NCI-H146 treated with DMSO at 0.1 percent for 48 hours (cell line): Measurements from ENCODE around the gene TARDBP.
"Not testable (repeated sequence)": the region's sequence is repeated elsewhere in the genome, so short reads cannot be mapped to it uniquely, and the experiment has no call there.

Source experiments
- DNase-seq: peaks from one replicate; lab custom pipeline; 2025; ENCODE audit not compliant: unreplicated experiment; lab: John Stamatoyannopoulos, UW

TARDBP gene

DNA sequence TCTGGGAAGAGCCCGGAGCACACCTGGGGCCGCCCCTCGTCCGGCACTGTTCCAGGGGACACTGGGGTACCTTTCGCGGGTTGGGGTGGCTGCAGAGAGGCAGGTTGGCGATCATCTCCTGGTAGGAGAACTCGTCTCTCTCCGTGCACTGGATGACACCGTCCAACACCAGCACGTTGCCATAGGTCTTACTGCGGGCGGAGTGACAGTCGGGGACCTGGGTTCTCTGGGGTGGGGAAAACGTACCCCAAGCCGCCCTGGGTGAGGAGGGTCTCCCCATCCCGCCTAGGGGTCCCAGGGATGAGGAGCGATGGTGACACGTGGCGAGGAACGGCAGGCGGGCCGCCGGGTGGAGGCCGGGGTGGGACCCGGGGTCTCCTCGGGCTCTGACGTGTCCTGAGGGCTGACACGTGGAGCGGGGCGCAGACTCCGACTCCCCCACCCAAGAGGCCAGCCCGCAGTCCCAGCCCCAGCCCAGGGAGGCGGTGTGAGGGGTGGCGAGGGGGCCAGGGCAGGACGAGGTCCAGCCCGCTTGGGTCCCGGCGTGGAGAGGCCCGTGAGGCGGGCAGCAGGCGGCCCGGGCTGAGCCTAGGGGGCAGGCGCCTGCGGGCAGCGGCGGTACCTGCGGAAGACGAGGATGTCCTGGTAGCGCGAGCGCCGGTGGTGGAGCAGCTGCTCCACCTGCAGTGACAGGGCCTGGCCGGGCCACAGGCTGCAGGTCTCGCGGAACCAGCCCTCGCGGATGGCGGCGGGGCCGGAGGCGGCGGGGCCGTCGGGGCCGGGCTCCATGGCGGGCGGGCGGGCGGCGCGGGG, 46.9 kb downstream of the TARDBP start:
- no peak for DNase-seq

DNA sequence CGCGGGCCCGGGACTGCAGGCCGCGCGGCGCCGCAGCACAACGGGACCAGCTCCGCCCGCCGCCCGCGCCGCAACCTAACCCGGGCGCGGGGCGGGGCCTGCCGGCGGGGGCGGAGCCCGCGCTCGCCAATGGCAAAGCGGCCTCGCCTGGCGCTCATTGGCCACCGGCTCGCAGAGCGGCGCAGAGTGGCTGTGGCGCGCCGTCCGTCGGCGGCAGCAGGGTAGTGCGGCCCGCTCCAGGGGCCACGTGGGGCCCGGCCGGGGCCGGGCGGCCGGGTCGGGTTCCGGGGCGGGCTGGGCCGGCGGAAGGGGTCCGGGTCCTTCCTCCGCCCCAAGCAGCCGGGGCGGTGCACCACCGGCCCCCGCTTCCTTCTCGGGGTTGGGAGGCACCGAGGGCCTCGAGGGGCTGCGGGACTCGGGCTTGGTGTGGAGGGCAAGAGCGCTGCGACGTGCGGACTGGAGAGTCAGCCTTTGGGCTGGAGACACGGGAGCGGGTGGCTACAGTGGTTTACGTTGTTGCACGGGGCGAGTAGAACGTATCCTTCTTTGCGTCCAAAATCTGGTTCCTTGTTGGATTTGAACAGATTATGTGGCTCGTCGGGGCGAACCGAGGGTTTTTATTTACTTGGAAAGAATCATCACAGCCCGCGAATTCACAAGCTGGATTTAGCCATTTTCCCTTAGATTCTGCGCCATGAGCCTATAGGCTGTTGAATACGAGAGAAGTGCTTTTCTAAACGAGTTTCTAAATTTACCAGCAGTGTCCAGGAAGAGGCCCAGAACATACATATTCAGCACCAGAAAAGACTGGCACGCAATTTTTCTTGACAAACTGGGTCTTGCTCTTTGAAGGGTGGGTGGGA, 47.7 kb downstream of the TARDBP start, which contains the start of gene SRM:
Gene SRM, minus strand, starts transcription at position 51 of the 863 bp plus-strand sequence. CDS start 75 bp downstream, outside the sequence.
- peak; percentile 21 for DNase-seq

DNA sequence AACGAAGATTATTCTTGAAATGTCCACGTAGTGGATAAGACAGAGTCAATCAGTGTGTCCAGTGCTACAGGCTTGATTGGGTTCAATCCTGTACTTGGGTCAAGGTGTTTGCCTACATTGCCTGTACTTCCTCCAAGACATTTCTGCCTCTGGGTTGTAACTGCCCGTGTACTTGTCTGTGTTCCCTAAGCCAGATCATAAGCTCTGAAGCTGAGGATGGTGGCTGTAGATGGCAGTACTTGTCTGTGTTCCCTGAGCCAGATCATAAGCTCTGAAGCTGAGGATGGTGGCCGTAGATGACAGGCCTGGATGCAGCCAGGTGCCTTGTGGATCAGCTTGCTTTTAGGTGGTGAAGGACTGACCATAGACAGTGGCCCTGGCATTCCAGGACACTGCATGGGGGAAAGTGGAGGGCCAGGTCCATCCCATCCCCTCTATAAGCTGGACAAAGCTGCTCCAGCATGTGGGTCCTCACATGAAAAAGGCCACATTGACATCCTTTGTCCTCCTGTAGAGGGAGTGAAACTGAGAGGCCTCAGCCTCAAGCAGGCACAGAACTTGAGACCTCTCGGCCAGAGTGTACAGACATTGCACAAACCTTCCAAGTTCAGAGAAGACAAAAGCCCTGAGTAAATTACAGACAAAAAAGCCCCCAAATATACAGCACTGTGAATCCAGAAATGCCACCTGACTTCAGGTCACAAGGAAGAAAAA, 49.4 kb downstream of the TARDBP start:
- DNase-seq = no peak

DNA sequence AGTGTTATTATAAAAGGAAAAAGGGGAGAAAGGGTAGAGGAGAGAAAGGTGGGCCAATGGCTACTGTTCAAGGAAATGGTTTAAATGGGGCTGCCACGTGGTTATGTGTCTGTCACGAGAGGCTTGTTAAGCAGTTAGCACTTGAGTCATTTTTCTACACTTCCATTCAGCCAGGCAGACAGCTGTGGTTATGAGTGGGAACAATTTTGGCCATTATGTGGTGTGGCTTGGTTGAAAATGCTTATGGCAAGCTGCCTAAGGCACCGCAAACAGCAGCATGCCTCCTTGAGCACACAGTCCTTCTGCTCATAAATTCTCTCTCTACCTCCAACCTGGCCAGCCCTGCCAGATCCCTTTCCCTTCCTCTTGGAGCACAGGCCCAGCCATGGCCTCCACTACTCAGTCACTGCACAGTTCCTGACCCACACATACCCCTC, 50.5 kb downstream of the TARDBP start:
- no peak for DNase-seq

DNA sequence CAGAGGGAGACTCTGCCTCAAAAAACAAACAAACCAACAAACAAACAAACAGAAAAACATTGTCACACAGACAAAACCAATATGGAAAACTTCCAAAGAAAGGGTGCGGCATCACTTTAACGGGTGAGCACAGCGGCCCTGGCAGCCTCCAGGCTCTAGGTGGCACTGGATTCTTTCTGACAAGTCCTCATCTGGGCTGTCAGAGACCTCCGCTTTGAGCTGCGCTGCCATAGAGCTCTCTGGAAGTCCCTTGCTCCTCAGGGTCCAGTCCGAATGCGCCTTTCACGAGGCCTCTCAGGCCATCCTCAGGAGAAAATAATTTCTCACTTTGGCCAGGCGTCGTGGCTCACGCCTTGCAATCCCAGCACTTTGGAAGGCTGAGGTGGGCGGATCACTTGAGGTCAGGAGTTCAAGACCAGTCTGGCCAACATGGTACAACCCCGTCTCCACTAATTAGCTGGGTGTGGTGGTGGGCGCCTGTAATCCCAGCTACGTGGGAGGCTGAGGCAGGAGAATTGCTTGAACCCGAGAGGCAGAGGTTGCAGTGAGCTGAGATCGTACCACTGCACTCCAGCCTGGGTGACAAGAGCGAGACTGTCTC, 51.6 kb downstream of the TARDBP start:
- not testable (repeated sequence) for DNase-seq

DNA sequence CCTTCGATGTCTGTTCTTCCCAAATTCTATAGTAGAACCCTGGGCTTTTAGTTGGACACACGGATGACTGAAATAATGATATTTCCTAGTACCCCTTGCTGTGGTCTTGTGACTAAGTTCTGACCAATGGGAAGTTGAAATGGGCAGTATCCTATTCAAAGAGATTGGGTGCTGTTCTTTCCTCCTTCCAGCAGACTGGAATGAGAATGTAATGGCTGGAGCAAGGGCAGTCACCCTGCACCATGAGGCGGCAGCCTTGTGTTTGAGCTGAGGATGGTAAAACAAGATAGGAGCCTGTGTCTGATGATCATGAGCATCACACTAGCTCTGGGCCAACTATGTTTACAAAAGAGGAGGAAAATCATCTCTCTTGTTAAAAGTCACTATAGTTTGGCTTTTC, 52.5 kb downstream of the TARDBP start:
- DNase-seq = no peak

DNA sequence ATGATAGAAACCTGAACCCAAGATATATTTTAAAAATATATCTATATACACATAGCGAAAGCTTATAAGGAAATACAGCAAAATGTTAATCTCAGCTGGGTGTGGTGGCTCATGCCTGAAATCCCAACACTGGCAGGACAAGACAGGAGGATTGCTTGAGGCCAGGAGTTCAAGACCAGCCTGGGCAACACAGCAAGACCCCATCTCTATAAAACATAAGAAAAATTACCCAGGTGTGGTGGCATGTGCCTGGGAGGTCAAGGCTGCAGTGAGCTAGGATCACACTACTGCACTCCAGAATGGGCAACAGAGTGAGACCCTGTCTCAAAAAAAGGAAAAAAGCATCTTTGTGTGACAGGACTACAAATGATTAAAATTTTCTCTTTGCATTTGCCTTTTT, 53.3 kb downstream of the TARDBP start:
- no peak for DNase-seq

DNA sequence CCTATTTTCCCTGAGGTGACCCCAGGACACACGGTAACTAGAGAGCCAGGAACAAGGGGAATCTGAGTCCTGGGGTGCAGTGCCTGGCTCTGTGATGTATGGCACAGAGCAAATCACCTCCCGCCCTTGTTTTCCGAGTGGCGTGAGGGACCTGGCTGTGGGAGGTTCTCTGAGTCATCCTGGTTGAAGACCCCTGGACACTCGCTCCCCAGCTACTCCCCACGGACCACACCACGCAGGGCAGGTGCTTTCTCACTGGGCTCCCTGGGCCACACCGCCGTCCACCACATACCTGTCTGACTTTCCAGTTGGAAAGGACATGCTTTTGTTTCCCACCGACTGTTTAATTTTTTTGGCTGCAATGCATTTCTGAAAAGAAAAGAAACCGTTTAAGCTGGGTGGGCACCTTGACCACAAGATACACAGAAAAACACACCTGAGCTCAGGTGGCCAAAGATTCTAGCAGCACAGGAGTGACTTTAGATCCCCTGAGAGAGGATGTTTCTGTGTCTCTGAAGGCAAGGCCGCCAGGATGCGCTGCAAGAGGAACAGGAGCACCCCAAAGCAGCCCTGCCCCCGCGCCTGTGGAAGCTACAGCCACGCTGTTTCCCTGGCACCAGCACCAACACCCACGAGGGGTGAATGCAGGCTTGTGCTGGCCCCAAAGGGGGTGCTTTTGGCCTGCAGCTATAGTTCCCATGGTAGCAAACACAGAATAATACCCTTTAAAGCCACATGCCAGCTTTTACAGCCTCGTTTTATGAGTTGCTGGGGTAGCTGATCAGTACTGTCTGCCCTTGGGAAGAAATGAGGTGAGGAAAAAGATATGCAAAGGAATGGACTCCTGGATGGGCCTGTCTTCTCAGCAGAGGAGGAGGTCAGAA, 55.5 kb downstream of the TARDBP start:
- no peak for DNase-seq

DNA sequence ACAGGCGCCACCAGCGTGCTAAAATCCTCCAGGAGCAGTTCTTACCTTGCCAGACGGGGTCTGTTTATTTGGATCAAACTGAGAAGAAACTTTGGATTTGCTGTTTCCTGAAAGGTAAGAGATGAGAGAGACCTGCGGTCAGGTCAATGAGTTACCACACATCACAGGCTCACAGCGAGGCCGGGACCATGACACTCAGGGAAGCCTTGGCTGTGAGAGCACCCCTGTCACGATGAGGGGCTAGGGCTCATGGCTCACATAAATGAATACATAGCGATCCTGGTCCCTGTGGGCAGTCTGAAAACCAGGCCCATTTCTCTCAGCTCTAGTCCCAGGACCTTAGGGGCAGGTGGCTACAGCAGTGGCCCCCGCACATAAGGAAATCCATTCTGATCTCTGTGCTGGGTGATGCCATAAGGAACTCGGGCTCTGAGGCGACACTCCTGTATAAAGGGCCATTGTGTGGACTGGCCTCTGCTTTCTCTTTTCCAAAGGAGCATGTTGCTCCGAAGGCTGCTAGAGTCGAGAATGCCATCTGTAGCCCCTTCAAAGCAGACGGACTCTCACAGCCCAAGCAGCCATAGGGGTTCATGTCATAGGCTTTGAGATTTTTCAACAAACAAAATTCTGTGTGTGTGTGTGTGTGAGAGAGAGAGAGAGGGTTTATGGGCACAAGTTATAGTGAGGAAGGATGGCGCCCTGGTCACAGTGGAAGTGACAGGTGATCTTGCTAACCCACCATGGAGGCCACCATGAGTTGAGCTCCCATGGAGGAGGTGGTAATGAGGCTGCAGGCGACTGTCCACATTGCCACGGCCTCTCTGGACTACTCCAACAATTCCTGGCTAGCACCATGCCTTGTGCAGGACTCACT, 56.4 kb downstream of the TARDBP start:
- DNase-seq = no peak

DNA sequence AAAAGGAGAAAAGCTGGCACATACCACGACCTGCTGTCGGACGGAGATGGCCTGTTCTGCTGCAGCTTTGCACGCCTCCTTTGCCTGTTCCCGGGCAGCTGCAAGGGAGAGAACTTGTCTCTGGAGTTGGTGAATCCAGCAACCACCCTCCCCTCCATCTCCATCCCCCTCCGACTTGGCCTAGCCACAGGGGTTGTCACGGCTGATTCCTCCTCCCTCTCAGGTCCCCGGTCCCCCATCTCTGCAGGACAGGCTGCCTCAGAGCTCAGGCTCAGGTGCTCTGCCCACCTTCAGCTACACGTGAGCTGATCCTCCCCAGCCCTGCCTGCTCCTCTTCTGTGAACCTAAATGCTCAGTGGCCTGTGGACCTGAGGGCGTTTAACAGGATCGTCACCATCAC, 58.4 kb downstream of the TARDBP start:
- DNase-seq = no peak

DNA sequence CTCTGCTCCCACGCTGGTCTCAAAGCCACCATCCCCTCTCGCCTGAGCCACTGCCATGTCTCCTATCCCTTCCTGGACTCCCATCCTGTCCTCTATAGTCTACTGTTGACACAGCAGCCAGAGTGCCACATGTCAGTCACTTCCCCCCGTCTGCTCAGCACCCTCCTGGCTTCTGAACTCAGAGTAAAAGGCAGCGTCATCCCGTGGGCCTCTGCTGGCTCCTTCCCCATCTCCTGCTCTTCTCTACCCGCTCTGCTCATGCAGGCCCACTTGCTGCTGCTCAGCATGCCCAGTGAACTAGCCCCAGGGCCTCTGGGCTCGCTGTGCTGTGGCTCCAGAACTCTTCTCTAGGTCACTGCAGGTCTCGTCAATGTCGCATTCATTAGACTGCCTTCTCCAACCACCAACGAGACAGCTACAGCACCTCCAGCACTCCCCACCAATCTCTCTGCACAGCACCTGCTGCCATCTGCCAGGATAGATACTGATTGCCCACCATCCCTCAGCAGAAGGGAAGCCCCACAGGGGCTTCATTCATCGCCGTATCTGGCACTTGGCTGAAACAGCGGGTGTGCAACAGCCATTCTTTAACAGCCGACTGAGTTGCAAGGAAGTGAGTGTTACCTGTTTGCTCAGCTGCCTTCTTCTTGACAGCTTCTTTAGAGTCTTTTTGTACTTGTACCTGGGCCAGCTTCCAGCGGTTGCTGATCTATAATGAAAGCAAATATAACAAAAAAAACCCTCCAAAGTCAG, 59.2 kb downstream of the TARDBP start:
- peak; percentile 86 for DNase-seq

DNA sequence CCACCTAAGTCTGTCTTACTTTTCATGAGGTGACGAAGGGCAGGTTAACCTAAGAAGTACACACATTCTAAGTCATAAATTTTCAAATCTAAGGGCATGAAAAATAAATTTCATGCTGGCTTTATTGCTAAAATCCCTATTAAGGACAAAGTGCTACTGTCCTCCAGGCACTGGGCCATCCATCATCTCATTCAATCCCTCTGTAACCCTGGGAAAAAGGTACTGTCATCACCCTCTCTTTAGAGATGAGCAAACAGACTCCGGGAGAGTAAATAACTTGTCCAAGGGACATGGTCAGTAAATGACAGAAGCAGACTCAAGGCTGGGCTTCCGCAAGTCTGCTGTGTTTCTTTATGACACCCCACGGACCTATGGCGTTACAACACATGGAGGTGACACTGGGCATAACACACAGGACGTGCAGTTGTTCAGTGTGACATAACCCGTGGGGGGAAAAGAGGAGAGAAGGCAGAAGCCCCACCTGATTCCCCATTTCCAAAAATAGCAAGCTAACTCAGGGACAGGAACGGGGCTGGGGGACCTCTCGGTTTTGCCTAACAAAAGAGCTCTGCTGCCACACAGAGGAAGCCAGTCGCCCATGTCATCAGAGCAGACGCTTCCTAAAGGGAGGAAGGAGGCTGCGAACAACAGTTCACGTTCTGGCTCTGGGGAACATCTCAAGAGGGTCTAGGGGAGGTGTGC, 59.9 kb downstream of the TARDBP start:
- DNase-seq = peak; percentile 78

DNA sequence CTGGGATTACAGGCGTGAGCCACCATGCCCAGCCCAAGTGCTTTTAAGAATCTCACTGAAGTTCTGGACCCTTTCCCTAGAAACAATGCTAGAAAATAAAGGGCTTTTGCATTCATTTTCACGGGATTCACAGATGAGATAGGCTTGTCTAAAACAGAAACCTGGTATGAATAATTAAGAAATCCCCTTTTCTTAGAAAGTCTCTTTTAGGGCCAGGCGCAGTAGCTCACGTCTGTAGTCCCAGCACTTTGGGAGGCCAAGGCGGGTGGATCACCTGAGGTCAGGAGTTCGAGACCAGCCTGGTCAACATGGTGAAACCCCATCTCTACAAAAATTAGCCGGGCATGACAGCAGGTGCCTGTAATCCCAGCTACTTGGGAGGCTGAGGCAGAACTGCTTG, 60.9 kb downstream of the TARDBP start:
- not testable (repeated sequence) for DNase-seq
